NCI-H128 (cell line): ENCODE results near the gene PCDHGA2.
"Not testable (repeated sequence)": the region's sequence is repeated elsewhere in the genome, so short reads cannot be mapped to it uniquely, and the experiment has no call there.

ENCODE experiments used
- DNase-seq: peaks from one replicate; lab custom pipeline; 2025; ENCODE audit not compliant: unreplicated experiment; lab: John Stamatoyannopoulos, UW

The PCDHGA2 gene

DNA sequence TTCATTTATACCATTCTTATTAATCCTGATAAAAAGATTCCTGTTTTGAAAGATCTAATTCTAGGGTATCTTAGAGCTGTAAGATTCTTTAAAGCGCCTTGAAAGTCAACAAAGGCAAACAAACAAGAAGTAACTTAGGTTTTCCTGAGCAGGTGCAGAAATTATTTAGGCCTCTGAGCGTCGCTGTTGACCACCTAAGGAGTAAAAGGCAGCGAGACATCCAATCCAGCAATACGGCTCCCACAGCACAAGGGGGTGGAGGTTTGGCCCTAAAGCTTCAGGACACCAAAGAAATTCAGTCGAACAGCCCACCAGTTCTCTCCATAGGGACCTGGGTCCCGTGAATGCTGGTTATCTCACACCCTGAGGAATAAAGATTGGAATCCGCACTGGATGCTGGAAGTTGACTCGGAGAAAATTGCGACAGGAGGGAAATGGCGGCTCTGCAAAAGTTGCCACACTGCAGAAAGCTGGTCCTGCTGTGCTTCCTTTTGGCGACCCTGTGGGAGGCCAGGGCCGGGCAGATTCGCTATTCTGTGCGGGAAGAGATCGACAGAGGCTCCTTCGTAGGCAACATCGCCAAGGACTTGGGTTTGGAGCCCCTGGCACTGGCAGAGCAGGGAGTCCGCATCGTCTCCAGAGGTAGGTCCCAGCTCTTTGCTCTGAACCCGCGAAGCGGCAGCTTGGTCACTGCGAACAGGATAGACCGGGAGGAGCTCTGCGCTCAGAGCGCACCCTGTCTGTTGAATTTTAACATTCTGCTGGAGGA lies at the start of gene PCDHGA2:
Gene PCDHGA2, plus strand, starts transcription at position 223 of the 769 bp plus-strand sequence.
- no peak for DNase-seq

DNA sequence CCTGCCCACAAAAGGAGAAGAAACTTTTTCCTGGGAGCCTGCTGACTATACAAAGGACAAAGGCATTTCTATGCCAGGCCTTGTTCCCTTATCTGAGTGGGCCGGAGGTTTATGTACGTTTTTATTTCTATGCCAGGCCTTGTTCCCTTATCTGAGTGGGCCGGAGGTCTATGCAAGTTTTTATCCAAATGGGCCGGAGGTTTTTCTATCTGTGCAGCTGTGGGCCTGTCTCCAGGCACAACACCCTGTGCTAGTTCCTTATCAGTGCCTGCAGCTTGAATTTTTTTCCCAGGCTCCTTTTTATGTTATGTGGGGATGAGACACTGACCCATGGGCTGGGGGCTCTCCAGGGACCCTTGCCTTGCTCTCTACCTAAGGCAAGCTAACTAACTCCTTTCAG lies 40.2 kb upstream of the PCDHGA2 start:
- DNase-seq = no peak

DNA sequence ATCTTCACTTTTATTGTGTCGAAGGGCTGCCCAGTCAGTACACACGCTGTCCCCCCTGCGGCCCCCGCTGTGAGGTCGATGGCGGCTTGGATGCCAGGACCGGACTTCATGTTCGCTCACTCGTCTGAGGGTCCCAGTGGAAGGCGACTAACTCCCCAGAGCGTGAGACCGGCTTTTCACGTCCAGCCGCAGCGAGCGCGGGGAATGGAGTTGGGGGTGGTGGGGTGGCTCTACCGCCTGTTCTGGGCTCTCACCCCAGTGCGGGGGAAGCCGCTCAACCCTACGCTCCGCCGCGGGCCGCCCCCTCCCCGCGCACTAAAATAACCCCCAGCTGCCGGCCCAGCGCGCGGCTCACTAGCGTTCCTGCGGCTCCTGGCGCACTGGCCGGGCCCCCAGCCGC lies 34.8 kb upstream of the PCDHGA2 start, which contains the start of gene SLC25A2:
Gene SLC25A2, minus strand, starts transcription at position 294 of the 400 bp plus-strand sequence. Its CDS starts 184 bp downstream, at position 110.
- no peak for DNase-seq

DNA sequence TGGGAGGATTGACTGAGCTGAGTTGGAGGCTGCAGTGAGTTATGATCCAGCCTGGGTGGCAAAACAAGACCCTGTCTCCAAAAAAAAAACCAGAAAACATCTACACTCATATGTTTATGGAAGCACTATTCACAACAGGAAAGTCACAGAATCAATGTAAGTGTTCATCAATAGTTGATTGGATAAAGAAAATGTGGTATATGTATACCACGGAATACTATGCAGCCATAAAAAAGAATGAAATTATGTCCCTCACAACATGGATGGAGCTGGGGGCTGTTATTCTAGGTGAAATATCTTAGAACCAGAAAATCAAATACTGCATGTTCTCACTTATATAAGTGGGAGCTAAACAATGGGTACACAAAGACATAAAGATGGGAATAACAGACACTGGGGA lies 31.9 kb upstream of the PCDHGA2 start:
- DNase-seq = no peak

DNA sequence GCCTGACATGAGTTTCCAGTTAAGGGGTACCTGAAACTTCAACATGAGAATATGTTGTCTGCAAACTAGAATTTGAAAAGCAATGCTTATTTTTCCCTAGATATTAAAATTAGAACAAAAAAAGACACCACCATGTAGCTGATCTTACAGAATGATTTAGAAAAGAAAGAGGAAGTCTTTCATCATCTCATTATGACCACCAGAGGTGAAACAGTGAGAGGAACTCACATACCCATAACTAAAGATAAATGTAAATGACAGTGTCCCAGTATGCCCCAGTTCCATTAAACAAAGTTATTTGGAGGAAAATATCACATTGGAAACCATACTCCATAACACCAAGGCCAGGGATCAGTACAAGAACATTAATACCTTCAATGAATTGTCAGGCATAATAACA lies 24.8 kb upstream of the PCDHGA2 start:
- no peak for DNase-seq

DNA sequence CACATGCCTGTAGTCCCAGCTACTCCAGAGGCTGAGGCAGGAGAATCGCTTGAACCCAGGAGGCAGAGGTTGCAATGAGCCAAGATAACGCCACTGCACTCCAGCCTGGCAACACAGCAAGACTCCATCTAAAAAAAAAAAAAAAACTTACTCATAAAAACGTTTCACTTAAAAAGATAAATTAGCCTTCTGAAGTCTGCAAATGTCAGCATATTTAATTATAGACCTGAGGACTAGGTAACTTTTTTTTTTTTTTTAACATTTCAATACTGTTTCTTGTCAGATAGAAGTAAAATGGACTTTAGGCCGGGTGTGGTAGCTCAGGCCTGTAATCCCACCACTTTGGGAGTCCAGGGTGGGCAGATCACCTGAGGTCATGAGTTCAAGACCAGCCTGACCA lies 21.6 kb upstream of the PCDHGA2 start:
- DNase-seq = not testable (repeated sequence)

DNA sequence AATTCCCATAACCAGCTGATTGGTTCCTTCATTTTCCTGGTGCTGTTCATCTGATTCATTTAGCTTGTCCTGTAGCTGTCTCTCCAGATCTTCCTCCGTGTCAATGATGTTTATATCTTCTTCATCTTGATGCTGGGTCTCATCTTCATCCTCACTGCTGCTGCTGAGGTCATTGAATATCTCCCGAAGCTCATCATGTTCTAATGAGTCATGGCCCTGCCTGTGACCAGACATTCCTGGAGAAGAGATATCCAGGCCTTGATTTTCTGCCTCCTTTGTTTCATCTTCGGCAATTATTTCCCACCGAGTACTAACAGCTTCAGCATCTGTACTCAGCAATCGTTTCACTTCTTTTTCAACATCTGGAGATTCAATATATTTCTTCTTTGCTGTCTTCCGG lies 19.4 kb upstream of the PCDHGA2 start:
- no peak for DNase-seq

DNA sequence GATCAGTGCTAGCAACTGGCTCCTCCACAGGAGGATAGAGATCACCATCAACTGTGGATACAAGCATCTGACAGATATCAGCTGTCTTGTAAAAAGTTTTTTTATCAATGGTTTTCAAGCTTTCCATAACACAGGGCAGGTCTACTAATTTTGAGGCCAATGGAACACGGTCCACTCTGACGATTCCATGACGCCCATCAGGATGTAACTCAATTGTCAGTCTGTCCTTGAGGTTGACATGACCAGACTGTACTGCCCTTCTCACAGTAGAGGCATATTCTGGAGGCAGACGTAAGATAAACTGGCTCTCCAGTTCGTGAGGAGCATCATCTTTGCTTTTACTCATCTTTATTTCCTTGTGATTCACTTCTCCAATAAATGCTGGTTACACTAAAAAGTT lies 18.9 kb upstream of the PCDHGA2 start:
- no peak for DNase-seq

DNA sequence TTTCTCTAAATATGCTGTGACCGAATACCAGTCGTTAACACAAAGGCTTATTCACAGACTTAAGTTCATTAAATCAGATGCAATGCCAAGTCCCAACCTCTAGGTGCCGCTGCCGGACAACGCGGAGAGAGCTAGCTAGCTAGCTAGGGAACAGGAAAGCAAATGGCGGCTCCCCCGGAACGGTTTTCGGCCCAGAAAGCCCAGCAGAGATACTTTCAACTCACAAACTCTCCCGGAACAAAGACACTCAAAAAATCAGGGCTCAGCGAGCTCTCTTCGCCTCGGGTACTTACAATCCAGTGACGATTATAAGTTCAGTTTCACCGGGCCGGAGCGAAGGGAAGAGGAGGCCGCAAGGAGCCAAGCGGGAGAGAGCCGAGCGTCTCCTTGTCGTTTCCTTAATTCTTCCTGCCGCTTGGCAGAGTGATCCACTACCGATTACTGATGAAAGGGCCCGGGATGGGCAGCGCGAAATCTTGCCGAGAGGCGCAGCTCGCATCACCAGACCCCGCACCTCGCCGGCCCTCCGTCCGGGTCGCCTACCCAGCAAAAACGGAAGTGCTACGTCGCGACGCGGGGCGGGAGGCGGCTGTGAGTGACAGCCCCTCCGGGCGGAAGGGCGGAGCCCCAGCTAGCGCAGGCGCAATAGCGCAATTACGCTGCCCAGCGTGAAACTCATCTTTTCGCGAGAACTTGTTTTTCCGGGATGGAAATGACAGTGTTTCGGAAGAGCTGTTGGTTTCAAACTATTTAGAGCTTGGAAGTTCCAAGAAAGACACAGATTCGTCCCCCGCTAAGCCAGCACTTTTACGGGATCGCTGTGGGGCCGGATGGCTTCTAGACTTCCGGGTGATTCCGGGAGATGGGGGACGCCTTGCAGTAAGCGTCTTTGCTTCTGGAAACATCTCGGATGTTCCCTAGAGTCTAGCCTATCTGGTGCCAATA lies 18.1 kb upstream of the PCDHGA2 start, which contains the start of gene TAF7:
Gene TAF7, minus strand, starts transcription at position 560 of the 945 bp plus-strand sequence. CDS start 740 bp downstream, outside the sequence.
- DNase-seq = peak; percentile 80

DNA sequence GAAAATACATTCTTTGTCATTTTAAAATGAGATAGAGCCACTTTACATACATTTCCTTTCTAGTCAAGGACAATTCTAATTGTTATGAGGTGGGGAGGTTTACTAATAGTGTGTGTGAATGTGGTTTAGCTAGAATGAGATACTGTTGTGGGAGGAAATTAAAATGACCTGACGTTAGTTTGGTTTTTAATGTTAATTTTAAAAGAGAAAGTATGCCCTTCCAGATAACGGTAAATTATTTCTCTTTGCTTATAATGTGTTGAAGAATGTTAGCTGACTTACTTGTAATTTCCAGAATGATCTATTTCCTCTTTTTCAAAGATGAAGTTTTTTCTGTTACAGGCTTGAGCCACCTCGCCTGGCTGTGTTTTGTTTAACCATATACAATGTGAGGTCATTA lies 16.3 kb upstream of the PCDHGA2 start:
- no peak for DNase-seq

DNA sequence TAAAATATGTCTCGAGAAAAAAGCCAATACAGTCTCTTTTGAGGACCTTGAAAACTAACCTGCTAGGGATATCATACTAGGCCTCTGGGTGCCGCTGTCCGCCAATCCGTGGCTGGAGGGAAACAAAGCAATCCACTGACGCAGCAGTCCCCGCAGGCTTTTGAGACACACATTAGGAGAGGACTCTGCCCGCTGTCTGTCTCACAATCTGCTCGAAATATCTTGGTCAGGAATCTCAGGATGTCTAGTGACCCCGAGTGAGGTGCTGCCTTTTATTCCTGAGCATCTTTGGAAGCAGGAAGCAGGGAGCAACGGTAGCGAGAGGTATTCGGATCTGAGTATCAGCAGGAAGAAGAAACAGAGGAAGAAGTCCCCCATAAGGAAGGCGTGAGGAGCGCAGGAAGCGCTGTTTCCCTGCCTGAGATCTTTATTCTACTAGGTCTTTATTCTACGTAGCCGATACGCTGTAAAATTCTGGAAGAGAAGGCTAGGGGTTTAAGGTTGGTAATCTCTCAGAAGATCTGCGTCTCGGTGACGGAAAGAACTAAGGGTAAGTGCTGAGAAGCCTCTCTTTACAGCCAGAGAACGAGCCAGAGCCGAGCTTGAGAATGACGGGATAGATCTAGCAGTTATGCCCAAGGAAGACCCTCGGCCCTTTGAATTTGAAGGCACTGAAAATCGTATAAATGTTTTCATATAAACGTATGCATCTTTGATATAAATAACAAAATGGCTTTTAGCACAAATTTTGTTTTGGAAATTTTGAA lies 12.3 kb upstream of the PCDHGA2 start:
- no peak for DNase-seq

DNA sequence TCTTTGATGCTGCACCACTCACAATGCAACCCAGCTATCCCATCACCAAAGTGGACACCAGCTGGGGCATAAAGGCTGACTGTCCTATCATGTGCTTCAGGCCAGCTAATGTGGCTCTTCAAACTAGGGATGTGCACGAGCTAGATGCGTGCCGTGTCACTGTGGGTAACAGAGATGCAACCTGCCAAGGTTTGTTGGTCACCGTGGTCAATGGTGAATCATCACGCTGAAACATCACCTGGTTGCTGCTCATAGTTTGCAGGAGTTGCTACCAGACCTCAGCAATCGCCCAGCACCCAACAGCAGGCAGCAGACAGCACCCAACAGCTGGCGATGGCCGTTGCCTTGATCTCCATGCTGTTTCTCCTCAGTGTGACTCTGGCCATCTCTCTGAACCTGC lies 10.3 kb upstream of the PCDHGA2 start:
- no peak for DNase-seq

DNA sequence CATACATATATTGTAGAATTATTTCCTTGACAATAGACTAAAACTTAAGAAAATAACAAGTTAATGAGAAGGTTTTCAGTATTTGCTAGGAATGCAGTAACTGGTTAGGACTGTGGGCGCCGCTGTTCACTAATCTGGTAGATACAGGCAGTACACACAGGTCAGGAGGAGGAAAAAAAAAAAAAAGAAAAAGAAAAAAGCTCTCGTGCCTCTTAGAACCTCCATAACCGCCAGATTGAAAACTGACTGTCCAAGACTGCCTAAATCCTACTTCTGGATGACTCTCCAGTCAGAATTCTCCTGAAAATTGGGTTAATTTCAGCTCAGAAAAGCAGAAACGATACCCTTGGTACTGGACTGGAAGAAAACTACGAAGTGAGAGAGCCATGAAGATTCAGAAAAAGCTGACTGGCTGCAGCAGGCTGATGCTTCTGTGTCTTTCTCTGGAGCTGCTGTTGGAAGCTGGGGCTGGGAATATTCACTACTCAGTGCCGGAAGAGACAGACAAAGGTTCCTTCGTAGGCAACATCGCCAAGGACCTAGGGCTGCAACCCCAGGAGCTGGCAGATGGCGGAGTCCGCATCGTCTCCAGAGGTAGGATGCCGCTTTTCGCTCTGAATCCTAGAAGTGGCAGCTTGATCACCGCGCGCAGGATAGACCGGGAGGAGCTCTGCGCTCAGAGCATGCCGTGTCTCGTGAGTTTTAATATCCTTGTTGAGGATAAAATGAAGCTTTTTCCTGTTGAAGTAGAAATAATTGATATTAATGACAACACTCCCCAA lies 8.1 kb upstream of the PCDHGA2 start, which contains the start of gene PCDHGA1:
Gene PCDHGA1, plus strand, starts transcription at position 216 of the 782 bp plus-strand sequence.
- DNase-seq = no peak

DNA sequence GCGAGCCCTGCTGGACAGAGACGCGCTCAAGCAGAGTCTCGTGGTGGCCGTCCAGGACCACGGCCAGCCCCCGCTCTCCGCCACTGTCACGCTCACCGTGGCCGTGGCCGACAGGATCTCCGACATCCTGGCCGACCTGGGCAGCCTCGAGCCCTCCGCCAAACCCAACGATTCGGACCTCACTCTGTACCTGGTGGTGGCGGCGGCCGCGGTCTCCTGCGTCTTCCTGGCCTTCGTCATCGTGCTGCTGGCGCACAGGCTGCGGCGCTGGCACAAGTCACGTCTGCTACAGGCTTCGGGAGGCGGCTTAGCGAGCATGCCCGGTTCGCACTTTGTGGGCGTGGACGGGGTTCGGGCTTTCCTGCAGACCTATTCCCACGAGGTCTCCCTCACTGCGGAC lies 6.0 kb upstream of the PCDHGA2 start:
- DNase-seq = not testable (repeated sequence)

DNA sequence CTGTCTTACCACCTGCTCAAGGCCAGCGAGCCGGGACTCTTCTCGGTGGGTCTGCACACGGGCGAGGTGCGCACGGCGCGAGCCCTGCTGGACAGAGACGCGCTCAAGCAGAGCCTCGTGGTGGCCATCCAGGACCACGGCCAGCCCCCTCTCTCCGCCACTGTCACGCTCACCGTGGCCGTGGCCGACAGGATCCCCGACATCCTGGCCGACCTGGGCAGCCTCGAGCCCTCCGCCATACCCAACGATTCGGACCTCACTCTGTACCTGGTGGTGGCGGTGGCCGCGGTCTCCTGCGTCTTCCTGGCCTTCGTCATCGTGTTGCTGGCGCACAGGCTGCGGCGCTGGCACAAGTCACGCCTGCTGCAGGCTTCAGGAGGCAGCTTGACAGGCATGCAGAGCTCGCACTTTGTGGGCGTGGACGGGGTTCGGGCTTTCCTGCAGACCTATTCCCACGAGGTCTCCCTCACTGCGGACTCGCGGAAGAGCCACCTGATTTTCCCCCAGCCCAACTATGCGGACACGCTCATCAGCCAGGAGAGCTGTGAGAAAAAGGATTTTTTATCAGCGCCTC lies 2.3 kb downstream of the PCDHGA2 start:
- not testable (repeated sequence) for DNase-seq

DNA sequence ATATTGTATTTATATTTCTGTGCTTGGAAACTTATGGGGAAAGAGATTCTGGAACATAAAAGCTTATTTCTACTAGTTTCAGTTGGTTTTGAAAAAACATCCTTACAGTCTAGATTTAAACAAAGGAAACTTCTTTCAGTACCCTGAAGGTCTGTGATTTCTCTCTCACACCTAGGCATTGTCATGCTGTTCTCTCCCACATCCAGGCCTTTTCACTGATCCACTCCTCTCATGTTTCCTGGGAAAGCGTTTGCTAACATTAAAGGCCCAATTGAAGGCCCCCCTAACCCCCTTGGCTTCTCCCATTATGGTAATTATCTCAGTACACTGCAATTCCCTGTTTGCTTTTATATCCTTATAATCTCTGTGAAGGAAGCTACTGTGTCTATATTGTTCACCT lies 4.2 kb downstream of the PCDHGA2 start:
- no peak for DNase-seq

DNA sequence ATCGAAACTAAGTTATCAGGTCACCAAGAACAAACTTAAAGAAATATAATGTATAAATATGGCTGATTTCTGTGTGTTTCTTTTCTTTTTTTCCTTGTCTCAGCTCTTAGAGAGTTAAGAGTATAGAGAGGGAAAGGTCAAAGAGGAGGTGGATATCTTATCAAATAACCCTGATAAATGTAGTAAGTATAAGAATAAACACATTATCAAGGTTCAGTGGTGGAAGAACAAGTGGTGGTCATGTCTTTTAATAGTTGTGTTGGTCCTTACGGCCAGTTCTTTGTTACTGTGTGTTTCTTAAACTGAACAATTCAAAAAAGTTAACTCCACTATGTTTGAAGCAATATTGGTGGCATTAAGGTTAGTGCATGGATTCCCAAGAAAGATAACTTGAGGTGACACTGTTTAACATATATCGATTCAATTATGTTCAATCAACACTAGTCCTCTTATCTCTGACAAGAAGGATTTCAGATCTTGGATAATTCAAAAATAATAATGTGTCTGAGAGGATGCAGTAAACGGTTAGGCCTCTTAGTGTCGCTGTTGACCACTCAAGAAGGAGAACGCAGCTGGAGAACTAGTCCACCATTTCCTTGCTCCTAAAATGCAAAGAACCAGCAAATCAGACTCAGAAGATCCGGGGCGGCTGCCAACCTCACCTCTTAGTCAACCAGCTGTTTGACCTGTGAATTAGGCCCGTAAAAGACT lies 4.8 kb downstream of the PCDHGA2 start, which contains the start of gene PCDHGA3:
Gene PCDHGA3, plus strand, starts transcription at position 588 of the 711 bp plus-strand sequence. CDS start 205 bp downstream, outside the sequence.
- DNase-seq = no peak

DNA sequence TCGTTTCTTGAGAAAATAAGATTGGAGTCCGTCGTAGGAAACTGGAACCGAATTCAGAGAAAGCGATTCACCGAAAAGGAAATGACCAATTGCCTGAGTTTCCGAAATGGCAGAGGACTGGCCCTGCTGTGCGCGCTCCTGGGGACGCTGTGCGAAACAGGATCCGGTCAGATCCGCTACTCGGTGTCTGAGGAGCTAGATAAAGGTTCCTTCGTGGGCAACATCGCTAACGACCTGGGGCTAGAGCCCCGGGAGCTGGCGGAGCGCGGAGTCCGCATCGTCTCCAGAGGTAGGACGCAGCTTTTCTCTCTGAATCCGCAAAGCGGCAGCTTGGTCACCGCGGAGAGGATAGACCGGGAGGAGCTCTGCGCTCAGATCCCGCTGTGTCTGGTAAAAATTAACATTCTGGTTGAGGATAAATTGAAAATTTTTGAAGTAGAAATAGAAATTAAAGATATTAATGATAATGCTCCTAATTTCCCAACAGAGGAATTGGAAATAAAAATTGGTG lies 5.4 kb downstream of the PCDHGA2 start:
- DNase-seq = no peak

DNA sequence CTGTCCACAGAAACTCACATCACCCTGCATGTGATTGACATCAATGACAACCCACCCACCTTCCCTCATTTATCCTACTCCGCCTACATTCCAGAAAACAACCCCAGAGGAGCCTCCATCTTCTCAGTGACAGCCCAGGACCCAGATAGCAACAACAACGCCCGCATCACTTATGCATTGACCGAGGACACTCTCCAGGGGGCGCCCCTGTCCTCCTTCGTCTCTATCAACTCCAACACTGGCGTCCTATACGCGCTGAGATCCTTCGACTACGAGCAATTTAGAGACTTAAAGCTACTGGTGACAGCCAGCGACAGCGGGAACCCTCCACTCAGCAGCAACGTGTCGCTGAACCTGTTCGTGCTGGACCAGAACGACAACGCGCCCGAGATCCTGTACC lies 6.8 kb downstream of the PCDHGA2 start:
- no peak for DNase-seq
